Measurements from ENCODE around the gene LAMC2. TPM values are rescaled to one million over a fixed set of nuclear protein-coding genes. Genes with fewer than 3 reads are reported as not detected.
"Not testable (repeated sequence)": the region's sequence is repeated elsewhere in the genome, so short reads cannot be mapped to it uniquely, and the experiment has no call there.

LAMC2 gene
- total RNA-seq, result under 1 TPM in 1 of 2 experiments, not detected in 1; 0.05 TPM

- peak; percentile 76 for DNase-seq
- Mint-ChIP-seq H3K9me3 (no peaks in the 10 kb centered on the region), H3K27ac (no peak within 1 kb of the TSS), H3K4me1 (ENCODE audit: low read depth) (peaks cover 6% of the 10 kb centered on the region), H3K36me3 (ENCODE audit: low read depth) (no peaks in the 10 kb centered on the region), H3K27me3 (ENCODE audit: low read depth) (peaks cover 31% of the 10 kb centered on the region), H3K4me3 (peak within 1 kb of the TSS; percentile 41)
- CTCF ChIA-PET, result interaction anchor here (0.6 to 0.9 kb wide), 2 partner anchors 207 to 224 kb away, joined by 3 read pairs; no protein-coding TSS in a partner anchor
- intact Hi-C loops (cut with micrococcal nuclease), result loop anchor here (10.0 kb wide), 1 partner anchor 221 kb away; no protein-coding TSS in a partner anchor
These were observed at the start of gene LAMC2 for GRCh38 chr1:183185941-183186490. Gene LAMC2, plus strand, starts transcription at chr1:183186264. Its CDS starts 89 bp downstream, at chr1:183186353.

- no peak for DNase-seq
- CTCF ChIA-PET, result no interaction called here
- no peaks in the 10 kb centered on the region for H3K4me1 Mint-ChIP-seq (ENCODE audit: low read depth)
- intact Hi-C loops (cut with micrococcal nuclease), result no loop called here
- no peak overlapping the region for H3K4me3 Mint-ChIP-seq
- no peak overlapping the region for H3K27ac Mint-ChIP-seq
- no peaks in the 10 kb centered on the region for H3K36me3 Mint-ChIP-seq (ENCODE audit: low read depth)
- no peaks in the 10 kb centered on the region for H3K27me3 Mint-ChIP-seq (ENCODE audit: low read depth)
- H3K9me3 Mint-ChIP-seq, result no peaks in the 10 kb centered on the region
These were observed 48.3 kb upstream of the LAMC2 start for GRCh38 chr1:183137782-183138181.

- Mint-ChIP-seq H3K27me3 (ENCODE audit: low read depth) (no peaks in the 10 kb centered on the region), H3K36me3 (ENCODE audit: low read depth) (no peaks in the 10 kb centered on the region), H3K9me3 (no peaks in the 10 kb centered on the region), H3K4me3 (no peak overlapping the region), H3K27ac (no peak overlapping the region), H3K4me1 (ENCODE audit: low read depth) (no peaks in the 10 kb centered on the region)
- no peak for DNase-seq
- CTCF ChIA-PET, result no interaction called here
- intact Hi-C loops (cut with micrococcal nuclease), result no loop called here
These were observed 47.8 kb upstream of the LAMC2 start for GRCh38 chr1:183138301-183138700.

GRCh38 chr1:183139281-183139942 is 46.7 kb upstream of the LAMC2 start:
- DNase-seq, result no peak
- no peaks in the 10 kb centered on the region for H3K9me3 Mint-ChIP-seq
- H3K36me3 Mint-ChIP-seq (ENCODE audit: low read depth), result no peaks in the 10 kb centered on the region
- no peaks in the 10 kb centered on the region for H3K27me3 Mint-ChIP-seq (ENCODE audit: low read depth)
- no peaks in the 10 kb centered on the region for H3K4me1 Mint-ChIP-seq (ENCODE audit: low read depth)
- H3K4me3 Mint-ChIP-seq, result no peak overlapping the region
- intact Hi-C loops (cut with micrococcal nuclease), result no loop called here
- no peak overlapping the region for H3K27ac Mint-ChIP-seq
- CTCF ChIA-PET, result no interaction called here

- DNase-seq, result no peak
- CTCF ChIA-PET, result interaction anchor here (0.6 kb wide), 1 partner anchor 483 kb away, joined by 5 read pairs; no protein-coding TSS in a partner anchor
- no peaks in the 10 kb centered on the region for H3K36me3 Mint-ChIP-seq (ENCODE audit: low read depth)
- intact Hi-C loops (cut with micrococcal nuclease), result no loop called here
- H3K4me1 Mint-ChIP-seq (ENCODE audit: low read depth), result no peaks in the 10 kb centered on the region
- H3K27me3 Mint-ChIP-seq (ENCODE audit: low read depth), result no peaks in the 10 kb centered on the region
- no peaks in the 10 kb centered on the region for H3K9me3 Mint-ChIP-seq
- H3K27ac Mint-ChIP-seq, result no peak overlapping the region
- no peak overlapping the region for H3K4me3 Mint-ChIP-seq
These were observed 45.4 kb upstream of the LAMC2 start for GRCh38 chr1:183140633-183141032.

- CTCF ChIA-PET, result no interaction called here
- intact Hi-C loops (cut with micrococcal nuclease), result no loop called here
- Mint-ChIP-seq H3K4me1 (ENCODE audit: low read depth) (no peaks in the 10 kb centered on the region), H3K36me3 (ENCODE audit: low read depth) (no peaks in the 10 kb centered on the region), H3K9me3 (no peaks in the 10 kb centered on the region), H3K27me3 (ENCODE audit: low read depth) (no peaks in the 10 kb centered on the region), H3K27ac (no peak overlapping the region), H3K4me3 (no peak overlapping the region)
- no peak for DNase-seq
These were observed 43.9 kb upstream of the LAMC2 start for GRCh38 chr1:183142171-183142570.

GRCh38 chr1:183143576-183144315 is 42.3 kb upstream of the LAMC2 start:
- intact Hi-C loops (cut with micrococcal nuclease), result no loop called here
- Mint-ChIP-seq H3K27me3 (ENCODE audit: low read depth) (no peaks in the 10 kb centered on the region), H3K9me3 (no peaks in the 10 kb centered on the region), H3K4me1 (ENCODE audit: low read depth) (no peaks in the 10 kb centered on the region), H3K36me3 (ENCODE audit: low read depth) (no peaks in the 10 kb centered on the region), H3K27ac (no peak overlapping the region), H3K4me3 (no peak overlapping the region)
- no peak for DNase-seq
- CTCF ChIA-PET, result no interaction called here

GRCh38 chr1:183144752-183145151 is 41.3 kb upstream of the LAMC2 start:
- Mint-ChIP-seq H3K27me3 (ENCODE audit: low read depth) (no peaks in the 10 kb centered on the region), H3K4me3 (no peak overlapping the region), H3K27ac (no peak overlapping the region), H3K9me3 (no peaks in the 10 kb centered on the region), H3K36me3 (ENCODE audit: low read depth) (no peaks in the 10 kb centered on the region), H3K4me1 (ENCODE audit: low read depth) (no peaks in the 10 kb centered on the region)
- CTCF ChIA-PET, result interaction anchor here (0.6 kb wide), 1 partner anchor 784 kb away, joined by 3 read pairs; no protein-coding TSS in a partner anchor
- intact Hi-C loops (cut with micrococcal nuclease), result no loop called here
- no peak for DNase-seq

- H3K27ac Mint-ChIP-seq, result no peak overlapping the region
- H3K36me3 Mint-ChIP-seq (ENCODE audit: low read depth), result no peaks in the 10 kb centered on the region
- no peaks in the 10 kb centered on the region for H3K4me1 Mint-ChIP-seq (ENCODE audit: low read depth)
- intact Hi-C loops (cut with micrococcal nuclease), result no loop called here
- DNase-seq, result no peak
- no peaks in the 10 kb centered on the region for H3K27me3 Mint-ChIP-seq (ENCODE audit: low read depth)
- no peak overlapping the region for H3K4me3 Mint-ChIP-seq
- CTCF ChIA-PET, result no interaction called here
- H3K9me3 Mint-ChIP-seq, result no peaks in the 10 kb centered on the region
These were observed 38.3 kb upstream of the LAMC2 start for GRCh38 chr1:183147735-183148134.

GRCh38 chr1:183148599-183148998 is 37.5 kb upstream of the LAMC2 start:
- intact Hi-C loops (cut with micrococcal nuclease), result no loop called here

GRCh38 chr1:183149273-183149672 is 36.8 kb upstream of the LAMC2 start:
- no peaks in the 10 kb centered on the region for H3K9me3 Mint-ChIP-seq
- H3K36me3 Mint-ChIP-seq (ENCODE audit: low read depth), result no peaks in the 10 kb centered on the region
- no peak overlapping the region for H3K27ac Mint-ChIP-seq
- CTCF ChIA-PET, result interaction anchor here (0.6 kb wide), 1 partner anchor 36 kb away, joined by 3 read pairs; no protein-coding TSS in a partner anchor
- intact Hi-C loops (cut with micrococcal nuclease), result no loop called here
- no peak for DNase-seq
- H3K27me3 Mint-ChIP-seq (ENCODE audit: low read depth), result no peaks in the 10 kb centered on the region
- no peak overlapping the region for H3K4me3 Mint-ChIP-seq
- H3K4me1 Mint-ChIP-seq (ENCODE audit: low read depth), result no peaks in the 10 kb centered on the region

More at GRCh38 chr1:183148599-183148998, 37.5 kb upstream of the LAMC2 start:
- Mint-ChIP-seq H3K9me3 (no peaks in the 10 kb centered on the region), H3K27me3 (ENCODE audit: low read depth) (no peaks in the 10 kb centered on the region), H3K27ac (no peak overlapping the region), H3K4me3 (no peak overlapping the region), H3K36me3 (ENCODE audit: low read depth) (no peaks in the 10 kb centered on the region), H3K4me1 (ENCODE audit: low read depth) (no peaks in the 10 kb centered on the region)
- CTCF ChIA-PET, result no interaction called here
- no peak for DNase-seq

GRCh38 chr1:183150032-183150431 is 36.0 kb upstream of the LAMC2 start:
- not testable (repeated sequence) for H3K9me3 Mint-ChIP-seq
- CTCF ChIA-PET, result interaction anchor here (0.6 kb wide), 1 partner anchor 37 kb away, joined by 3 read pairs; no protein-coding TSS in a partner anchor

More at GRCh38 chr1:183150032-183150431, 36.0 kb upstream of the LAMC2 start:
- H3K27me3 Mint-ChIP-seq (ENCODE audit: low read depth); H3K27ac Mint-ChIP-seq; H3K4me3 Mint-ChIP-seq; H3K36me3 Mint-ChIP-seq (ENCODE audit: low read depth); DNase-seq; intact Hi-C loops (cut with micrococcal nuclease); H3K4me1 Mint-ChIP-seq (ENCODE audit: low read depth): not testable (repeated sequence)

Measured in activated naive CD4-positive, alpha-beta T cell treated with anti-CD3 and anti-CD28 coated beads for 36 hours (primary cell).